ENCODE measurements around the gene SMTN. TPM values are rescaled to one million over a fixed set of nuclear protein-coding genes. Genes with fewer than 3 reads are reported as not detected.

Gene SMTN
- total RNA-seq, 1 donor from 2014 or later: 13.3 TPM

DNA sequence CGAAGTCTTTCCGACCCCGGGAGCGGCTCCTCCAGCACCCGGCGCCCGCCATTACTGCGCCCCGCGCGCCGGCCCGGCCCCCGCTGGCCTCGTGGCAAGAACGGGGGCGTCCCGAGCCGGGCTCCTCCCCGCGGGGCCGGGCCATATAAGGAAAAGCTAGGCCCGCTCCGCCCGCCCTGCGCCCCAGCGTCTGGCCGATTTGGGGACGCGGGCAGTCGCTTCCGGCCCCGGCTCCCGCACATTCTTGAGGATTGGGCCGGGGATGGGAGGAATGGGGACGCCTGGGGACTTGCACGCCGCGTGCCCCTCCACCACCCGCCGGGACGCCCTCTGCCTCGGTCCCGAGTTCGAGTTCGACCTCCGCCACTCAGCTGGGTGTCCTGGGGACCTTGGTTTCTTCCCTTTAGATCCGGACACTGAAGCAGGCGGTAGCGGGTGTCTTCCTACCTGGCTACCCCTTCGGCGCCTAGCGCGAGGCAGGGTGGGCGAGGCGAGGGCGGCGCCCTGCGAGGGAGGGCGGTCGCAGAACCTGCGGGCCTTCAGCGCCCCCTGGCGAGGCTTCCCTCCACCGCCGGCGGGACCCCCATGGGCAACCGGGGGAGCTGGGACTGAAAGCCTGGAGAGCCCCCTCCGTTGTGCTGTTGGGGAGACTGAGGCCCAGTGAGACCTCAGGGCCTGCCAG, 3.8 kb downstream of the SMTN start:
- H3K4me3 Mint-ChIP-seq (ENCODE audit: unreplicated experiment): peak overlapping the region; percentile 78
- H3K36me3 Mint-ChIP-seq (ENCODE audit: unreplicated experiment): no peaks in the 10 kb centered on the region
- DNase-seq: peak; percentile 87
- H3K27ac Mint-ChIP-seq (ENCODE audit: unreplicated experiment): no peak overlapping the region
- H3K9me3 Mint-ChIP-seq (ENCODE audit: unreplicated experiment): peaks cover 1% of the 10 kb centered on the region
- H3K4me1 Mint-ChIP-seq (ENCODE audit: low read depth, unreplicated experiment): peaks cover 3% of the 10 kb centered on the region
- TF ChIP-seq, protein P1, sequence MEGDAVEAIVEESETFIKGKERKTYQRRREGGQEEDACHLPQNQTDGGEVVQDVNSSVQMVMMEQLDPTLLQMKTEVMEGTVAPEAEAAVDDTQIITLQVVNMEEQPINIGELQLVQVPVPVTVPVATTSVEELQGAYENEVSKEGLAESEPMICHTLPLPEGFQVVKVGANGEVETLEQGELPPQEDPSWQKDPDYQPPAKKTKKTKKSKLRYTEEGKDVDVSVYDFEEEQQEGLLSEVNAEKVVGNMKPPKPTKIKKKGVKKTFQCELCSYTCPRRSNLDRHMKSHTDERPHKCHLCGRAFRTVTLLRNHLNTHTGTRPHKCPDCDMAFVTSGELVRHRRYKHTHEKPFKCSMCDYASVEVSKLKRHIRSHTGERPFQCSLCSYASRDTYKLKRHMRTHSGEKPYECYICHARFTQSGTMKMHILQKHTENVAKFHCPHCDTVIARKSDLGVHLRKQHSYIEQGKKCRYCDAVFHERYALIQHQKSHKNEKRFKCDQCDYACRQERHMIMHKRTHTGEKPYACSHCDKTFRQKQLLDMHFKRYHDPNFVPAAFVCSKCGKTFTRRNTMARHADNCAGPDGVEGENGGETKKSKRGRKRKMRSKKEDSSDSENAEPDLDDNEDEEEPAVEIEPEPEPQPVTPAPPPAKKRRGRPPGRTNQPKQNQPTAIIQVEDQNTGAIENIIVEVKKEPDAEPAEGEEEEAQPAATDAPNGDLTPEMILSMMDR (IDR thresholded peaks at IDR 0.05; ENCODE audit: partially characterized antibody, unreplicated experiment): peak; percentile 91
- peaks cover 8% of the 10 kb centered on the region for H3K27me3 Mint-ChIP-seq (ENCODE audit: unreplicated experiment)

DNA sequence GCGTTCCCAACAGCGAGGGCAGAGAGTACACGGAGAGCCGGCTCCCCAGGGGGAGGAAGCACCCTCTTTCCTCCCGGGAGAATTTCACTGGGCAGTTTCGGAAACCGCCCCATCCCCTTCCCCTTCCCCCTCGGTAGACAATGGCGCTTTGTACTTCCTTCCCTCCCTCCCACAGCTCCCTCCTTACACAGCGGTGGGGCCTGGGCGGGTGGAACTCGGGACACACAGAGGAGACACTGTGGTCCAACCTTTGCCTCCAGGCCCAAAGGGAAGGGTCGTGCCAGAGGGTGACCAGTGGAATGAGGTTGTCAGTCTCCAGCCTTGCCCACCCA, 4.3 kb downstream of the SMTN start:
- no peak overlapping the region for H3K4me3 Mint-ChIP-seq (ENCODE audit: unreplicated experiment)
- H3K9me3 Mint-ChIP-seq (ENCODE audit: unreplicated experiment): peaks cover 1% of the 10 kb centered on the region
- H3K27ac Mint-ChIP-seq (ENCODE audit: unreplicated experiment): peak overlapping the region; percentile 28
- TF ChIP-seq, protein P1 (IDR thresholded peaks at IDR 0.05; ENCODE audit: partially characterized antibody, unreplicated experiment): peak; percentile 47
- no peaks in the 10 kb centered on the region for H3K36me3 Mint-ChIP-seq (ENCODE audit: unreplicated experiment)
- peaks cover 3% of the 10 kb centered on the region for H3K4me1 Mint-ChIP-seq (ENCODE audit: low read depth, unreplicated experiment)
- peaks cover 8% of the 10 kb centered on the region for H3K27me3 Mint-ChIP-seq (ENCODE audit: unreplicated experiment)
- DNase-seq: no peak

DNA sequence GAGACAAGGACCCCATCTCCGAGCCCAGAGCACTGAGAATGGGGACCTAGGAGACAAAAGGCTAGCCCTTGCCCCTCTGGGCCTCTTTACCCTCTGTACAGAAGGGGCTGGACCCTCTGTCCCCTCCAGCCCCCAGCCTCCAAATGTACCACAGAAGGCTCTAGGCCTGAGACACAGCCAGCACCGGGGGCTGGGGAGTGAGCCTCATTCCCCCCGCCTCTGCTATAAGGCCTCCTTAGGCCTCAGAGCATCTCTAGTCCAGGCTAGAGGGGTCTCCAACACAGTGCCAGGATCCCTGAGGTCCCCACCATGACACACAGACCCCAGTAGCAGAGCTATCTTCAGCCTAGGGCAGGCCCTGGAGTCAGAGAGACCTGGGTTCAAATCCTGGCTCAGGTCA, 4.8 kb downstream of the SMTN start:
- peaks cover 1% of the 10 kb centered on the region for H3K9me3 Mint-ChIP-seq (ENCODE audit: unreplicated experiment)
- no peak overlapping the region for H3K27ac Mint-ChIP-seq (ENCODE audit: unreplicated experiment)
- no peak overlapping the region for H3K4me3 Mint-ChIP-seq (ENCODE audit: unreplicated experiment)
- TF ChIP-seq, protein P1 (IDR thresholded peaks at IDR 0.05; ENCODE audit: partially characterized antibody, unreplicated experiment): no peak
- H3K27me3 Mint-ChIP-seq (ENCODE audit: unreplicated experiment): peaks cover 8% of the 10 kb centered on the region
- no peaks in the 10 kb centered on the region for H3K36me3 Mint-ChIP-seq (ENCODE audit: unreplicated experiment)
- DNase-seq: no peak
- peaks cover 3% of the 10 kb centered on the region for H3K4me1 Mint-ChIP-seq (ENCODE audit: low read depth, unreplicated experiment)

DNA sequence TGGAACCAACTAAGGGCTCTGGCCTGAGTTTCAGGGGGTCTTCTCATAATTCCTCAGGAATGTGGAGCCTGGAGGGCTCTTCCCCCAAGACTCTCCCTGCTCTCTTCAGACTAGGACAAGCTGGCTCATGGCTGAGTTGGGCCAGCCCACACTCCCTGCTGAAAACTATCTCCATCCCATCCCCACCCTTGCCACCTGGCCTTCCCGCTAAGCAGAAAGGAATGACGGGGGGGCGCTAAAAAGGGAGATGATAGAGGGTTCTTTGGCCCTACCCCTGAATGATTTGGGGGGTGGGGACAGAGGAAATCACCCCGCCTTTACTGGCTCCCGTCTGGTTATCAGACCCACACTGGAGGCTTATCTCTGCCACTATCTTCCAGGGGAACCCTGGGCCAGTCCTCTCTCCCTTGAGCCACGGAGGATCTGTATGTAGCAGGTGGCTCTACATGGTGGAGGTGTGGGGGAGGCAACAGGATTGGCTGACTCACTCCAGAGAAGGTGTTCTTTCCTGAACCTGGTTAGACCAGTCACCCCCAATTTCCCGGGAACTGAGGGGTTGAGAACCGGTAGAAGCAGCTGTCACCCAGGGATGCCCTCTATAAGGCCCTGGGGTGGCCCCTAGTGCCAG, 5.7 kb downstream of the SMTN start:
- Mint-ChIP-seq H3K9me3 (ENCODE audit: unreplicated experiment) (peaks cover 1% of the 10 kb centered on the region), H3K36me3 (ENCODE audit: unreplicated experiment) (no peaks in the 10 kb centered on the region), H3K4me1 (ENCODE audit: low read depth, unreplicated experiment) (peaks cover 2% of the 10 kb centered on the region), H3K27me3 (ENCODE audit: unreplicated experiment) (peaks cover 8% of the 10 kb centered on the region), H3K27ac (ENCODE audit: unreplicated experiment) (no peak overlapping the region), H3K4me3 (ENCODE audit: unreplicated experiment) (no peak overlapping the region)
- no peak for DNase-seq
- TF ChIP-seq, protein P1 (IDR thresholded peaks at IDR 0.05; ENCODE audit: partially characterized antibody, unreplicated experiment): no peak

DNA sequence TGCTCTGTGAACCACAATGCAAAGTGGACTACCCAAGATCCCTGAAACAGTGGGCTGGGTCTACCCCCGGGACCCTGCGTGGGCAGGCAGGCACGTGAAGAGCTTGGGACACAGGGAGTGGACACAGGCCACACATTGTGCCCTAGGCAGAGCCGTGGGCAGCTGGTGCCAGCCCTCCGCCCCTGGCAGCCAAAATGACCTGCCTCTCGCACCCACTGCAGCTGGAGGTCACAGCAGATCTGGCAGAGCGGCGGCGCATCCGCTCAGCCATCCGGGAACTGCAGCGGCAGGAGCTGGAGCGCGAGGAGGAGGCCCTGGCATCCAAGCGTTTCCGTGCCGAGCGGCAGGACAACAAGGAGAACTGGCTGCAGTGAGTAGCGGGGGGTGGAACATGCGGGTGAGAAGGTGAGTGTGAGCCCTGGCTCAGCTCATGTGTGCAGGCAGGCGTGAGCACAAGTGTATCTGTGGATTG, 6.7 kb downstream of the SMTN start:
- Mint-ChIP-seq H3K27me3 (ENCODE audit: unreplicated experiment) (peaks cover 2% of the 10 kb centered on the region), H3K4me3 (ENCODE audit: unreplicated experiment) (no peak overlapping the region), H3K9me3 (ENCODE audit: unreplicated experiment) (peaks cover 1% of the 10 kb centered on the region), H3K36me3 (ENCODE audit: unreplicated experiment) (no peaks in the 10 kb centered on the region), H3K27ac (ENCODE audit: unreplicated experiment) (no peak overlapping the region), H3K4me1 (ENCODE audit: low read depth, unreplicated experiment) (no peaks in the 10 kb centered on the region)
- TF ChIP-seq, protein P1 (IDR thresholded peaks at IDR 0.05; ENCODE audit: partially characterized antibody, unreplicated experiment): no peak
- DNase-seq: no peak

All from glutamatergic neuron (in vitro differentiated cells).